GM23338 (cell line): ENCODE data around the gene DPP3. TPM values are rescaled to one million over a fixed set of nuclear protein-coding genes. Genes with fewer than 3 reads are reported as not detected.

Source experiments
- ATAC-seq: fragments of 200-7000 bp; cut with Tn5 transposase; 3 replicates; pipeline ENCODE4 v1.9.1; 2020
- DNase-seq: peaks from one replicate; pipeline ENCODE4 v3.0.0-alpha.2; 2015; ENCODE audit warnings: low spot score
- H2AFZ ChIP-seq: fragments of 200-600 bp; sonication (generic); 2 replicates; pipeline ENCODE4 v1.8.0; 2016; ENCODE audit warnings: antibody characterized with exemption, mild to moderate bottlenecking, moderate library complexity
- H3F3A ChIP-seq: fragments of 200-600 bp; sonication (generic); replicated peaks from 2 replicates; pipeline ENCODE4 v1.8.0; 2017; ENCODE audit warnings: antibody characterized with exemption, mixed run types, low read depth
- H3K27ac ChIP-seq: fragments of 200-600 bp; sonication (generic); 2 replicates; pipeline ENCODE4 v1.6.1; 2016; ENCODE audit warnings: low read depth
- H3K27me3 ChIP-seq: fragments of 200-600 bp; sonication (generic); 2 replicates; pipeline ENCODE4 v1.8.0; 2016; ENCODE audit warnings: mild to moderate bottlenecking, mixed run types, moderate library complexity; ENCODE audit not compliant: insufficient read depth
- H3K36me3 ChIP-seq: fragments of 200-600 bp; sonication (generic); 2 replicates; pipeline ENCODE4 v1.8.0; 2016; ENCODE audit warnings: mild to moderate bottlenecking; ENCODE audit not compliant: insufficient read depth
- H3K4me1 ChIP-seq: fragments of 200-600 bp; sonication (generic); 2 replicates; pipeline ENCODE4 v1.8.0; 2016; ENCODE audit warnings: mild to moderate bottlenecking, moderate library complexity; ENCODE audit not compliant: insufficient read depth
- H3K4me2 ChIP-seq: fragments of 200-600 bp; sonication (generic); 2 replicates; pipeline ENCODE4 v1.7.1; 2017; ENCODE audit warnings: mixed run types
- H3K4me3 ChIP-seq: fragments of 200-600 bp; sonication (generic); 2 replicates; pipeline ENCODE4 v1.6.1; 2016; ENCODE audit warnings: mixed run types
- H3K79me2 ChIP-seq: fragments of 200-600 bp; sonication (generic); replicated peaks from 2 replicates; pipeline ENCODE4 v1.8.0; 2017; ENCODE audit warnings: mild to moderate bottlenecking; ENCODE audit not compliant: insufficient read depth
- H3K9me2 ChIP-seq: fragments of 200-600 bp; sonication (generic); 2 replicates; pipeline ENCODE4 v1.8.0; 2017; ENCODE audit not compliant: insufficient read depth
- H4K20me1 ChIP-seq: fragments of 200-600 bp; sonication (generic); replicated peaks from 2 replicates; pipeline ENCODE4 v1.8.0; 2017; ENCODE audit warnings: mild to moderate bottlenecking; ENCODE audit not compliant: insufficient read depth
- H3K27ac Mint-ChIP-seq: 2 replicates; pipeline ENCODE4 v1.8.0; 2020; ENCODE audit warnings: inconsistent platforms, mild to moderate bottlenecking, moderate library complexity, mixed read lengths
- H3K27me3 Mint-ChIP-seq: 3 replicates; pipeline ENCODE4 v1.8.0; 2022; ENCODE audit warnings: low read depth, mild to moderate bottlenecking, moderate library complexity, mixed read lengths, inconsistent platforms; ENCODE audit not compliant: insufficient read depth, poor library complexity
- H3K36me3 Mint-ChIP-seq: 3 replicates; pipeline ENCODE4 v1.8.0; 2021; ENCODE audit warnings: low read depth, mild to moderate bottlenecking, inconsistent platforms, moderate library complexity, mixed read lengths
- H3K4me1 Mint-ChIP-seq: 3 replicates; pipeline ENCODE4 v1.8.0; 2020; ENCODE audit warnings: mild to moderate bottlenecking, inconsistent platforms, mixed read lengths
- H3K4me3 Mint-ChIP-seq: 3 replicates; pipeline ENCODE4 v1.8.0; 2021; ENCODE audit warnings: moderate library complexity, mild to moderate bottlenecking, inconsistent platforms, mixed read lengths
- H3K9me3 Mint-ChIP-seq: 3 replicates; pipeline ENCODE4 v1.8.0; 2020; ENCODE audit warnings: moderate library complexity, mild to moderate bottlenecking, inconsistent platforms, mixed read lengths
- CREB1 ChIP-seq: fragments of 250-450 bp; sonication (Bioruptor Pico); IDR thresholded peaks from 2 replicates; pipeline ENCODE4 v1.5.0; 2020; ENCODE audit warnings: low read depth, mild to moderate bottlenecking, moderate library complexity
- EZH2 ChIP-seq: fragments of 200-600 bp; sonication (generic); IDR thresholded peaks from one replicate; pipeline ENCODE4 v1.8.0; 2017; ENCODE audit warnings: antibody characterized with exemption, mild to moderate bottlenecking, low read depth; ENCODE audit not compliant: unreplicated experiment
- NANOG ChIP-seq: IDR thresholded peaks from 2 replicates; pipeline ENCODE4 v1.6.1; 2016; ENCODE audit warnings: antibody characterized with exemption, borderline replicate concordance
- POLR2AphosphoS5 ChIP-seq: IDR thresholded peaks from 2 replicates; pipeline ENCODE4 v1.6.1; 2016; ENCODE audit warnings: antibody characterized with exemption, low read depth
- ZNF331 ChIP-seq: fragments of 250-450 bp; sonication (Bioruptor Pico); IDR thresholded peaks from 2 replicates; pipeline ENCODE4 v1.5.0; 2020; ENCODE audit warnings: low read depth, mild to moderate bottlenecking, moderate library complexity
- polyA plus RNA-seq: library from polyadenylated mRNA; unstranded; fragments of >200 nt; fragmentation: Nextera tagmentation; extraction: Ambion mirVana; gene quantifications from 2 replicates; pipeline ENCODE4 v1.2.1, GENCODE V29; 2016
- total RNA-seq: library from RNA; depleted of rRNA; stranded (reverse); fragments of >200 nt; shearing (Covaris generic); gene quantifications from 2 replicates; pipeline ENCODE4 v1.2.3, GENCODE V29; 2014
- TF ChIP-seq, protein P1 (sequence below): IDR thresholded peaks from one replicate; pipeline ENCODE4 v1.6.1; 2018; ENCODE audit warnings: antibody characterized with exemption; ENCODE audit not compliant: unreplicated experiment
- TF ChIP-seq, protein P2 (sequence below), 2 experiments: fragments of 200-600 bp in 1 of 2; sonication (generic) in 1 of 2; conservative IDR thresholded peaks; 2 replicates each; pipeline versions ENCODE4 v1.5.1 to v1.6.1; 2016 to 2017; ENCODE audit warnings: antibody characterized with exemption in 2 of 2, low read depth in 2 of 2, mild to moderate bottlenecking in 2 of 2, moderate library complexity in 1 of 2
- TF ChIP-seq, protein P3 (sequence below): IDR thresholded peaks from 2 replicates; pipeline ENCODE4 v1.6.1; 2016; ENCODE audit warnings: antibody characterized with exemption

Gene DPP3
- total and polyA plus RNA-seq, 2 experiments from 2014 or later, result 22.7 to 85.9 TPM

DNA sequence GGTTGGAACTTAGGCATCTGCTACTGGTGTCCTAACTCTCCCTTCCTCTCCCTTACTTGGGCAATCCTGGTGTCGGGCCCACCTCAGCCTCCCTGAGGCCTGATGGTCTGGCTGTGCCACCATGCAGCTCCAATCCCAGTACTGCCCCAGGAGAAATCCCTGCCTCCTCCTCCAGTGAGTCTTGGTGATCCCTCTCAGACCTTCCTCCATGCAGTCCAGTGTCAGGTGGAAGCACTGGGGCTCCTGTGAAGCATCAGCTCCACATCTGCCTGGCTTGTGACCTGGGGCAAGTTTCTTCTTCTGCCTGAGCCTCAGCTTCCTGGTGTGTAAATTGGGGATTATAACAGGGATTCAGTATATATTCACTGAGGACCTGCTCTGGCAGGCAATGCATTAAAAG, 15.3 kb upstream of the DPP3 start:
- no peak for DNase-seq

More for the DNA sequence above, 15.3 kb upstream of the DPP3 start:
- peaks cover 31% of the 10 kb centered on the region for H3K9me3 Mint-ChIP-seq
- Histone ChIP-seq H3K4me3 (peak overlapping the region; percentile 81; the same call in 1 of the 2 replicates), H3K4me1 (peaks cover 31% of the 10 kb centered on the region), H3K4me2 (peak overlapping the region; percentile 86), H2AFZ (peak overlapping the region; percentile 75), H3K27me3 (no peaks in the 10 kb centered on the region), H3K9me2 (no peaks in the 10 kb centered on the region), H3K79me2 (no peaks in the 10 kb centered on the region), H3K27ac (no peak overlapping the region), H4K20me1 (no peaks in the 10 kb centered on the region; the same call in none of the 2 replicates), H3K36me3 (no peaks in the 10 kb centered on the region), H3F3A (peaks cover 10% of the 10 kb centered on the region; the same call in 1 of the 2 replicates)
- H3K4me1 Mint-ChIP-seq, result peaks cover 31% of the 10 kb centered on the region
- peak overlapping the region; percentile 91 for H3K4me3 Mint-ChIP-seq
- no peak overlapping the region for H3K27ac Mint-ChIP-seq
- H3K36me3 Mint-ChIP-seq, result peaks cover 25% of the 10 kb centered on the region
- peaks cover 8% of the 10 kb centered on the region for H3K27me3 Mint-ChIP-seq
- no peak for TF ChIP-seq POLR2AphosphoS5
- TF ChIP-seq, protein P1, sequence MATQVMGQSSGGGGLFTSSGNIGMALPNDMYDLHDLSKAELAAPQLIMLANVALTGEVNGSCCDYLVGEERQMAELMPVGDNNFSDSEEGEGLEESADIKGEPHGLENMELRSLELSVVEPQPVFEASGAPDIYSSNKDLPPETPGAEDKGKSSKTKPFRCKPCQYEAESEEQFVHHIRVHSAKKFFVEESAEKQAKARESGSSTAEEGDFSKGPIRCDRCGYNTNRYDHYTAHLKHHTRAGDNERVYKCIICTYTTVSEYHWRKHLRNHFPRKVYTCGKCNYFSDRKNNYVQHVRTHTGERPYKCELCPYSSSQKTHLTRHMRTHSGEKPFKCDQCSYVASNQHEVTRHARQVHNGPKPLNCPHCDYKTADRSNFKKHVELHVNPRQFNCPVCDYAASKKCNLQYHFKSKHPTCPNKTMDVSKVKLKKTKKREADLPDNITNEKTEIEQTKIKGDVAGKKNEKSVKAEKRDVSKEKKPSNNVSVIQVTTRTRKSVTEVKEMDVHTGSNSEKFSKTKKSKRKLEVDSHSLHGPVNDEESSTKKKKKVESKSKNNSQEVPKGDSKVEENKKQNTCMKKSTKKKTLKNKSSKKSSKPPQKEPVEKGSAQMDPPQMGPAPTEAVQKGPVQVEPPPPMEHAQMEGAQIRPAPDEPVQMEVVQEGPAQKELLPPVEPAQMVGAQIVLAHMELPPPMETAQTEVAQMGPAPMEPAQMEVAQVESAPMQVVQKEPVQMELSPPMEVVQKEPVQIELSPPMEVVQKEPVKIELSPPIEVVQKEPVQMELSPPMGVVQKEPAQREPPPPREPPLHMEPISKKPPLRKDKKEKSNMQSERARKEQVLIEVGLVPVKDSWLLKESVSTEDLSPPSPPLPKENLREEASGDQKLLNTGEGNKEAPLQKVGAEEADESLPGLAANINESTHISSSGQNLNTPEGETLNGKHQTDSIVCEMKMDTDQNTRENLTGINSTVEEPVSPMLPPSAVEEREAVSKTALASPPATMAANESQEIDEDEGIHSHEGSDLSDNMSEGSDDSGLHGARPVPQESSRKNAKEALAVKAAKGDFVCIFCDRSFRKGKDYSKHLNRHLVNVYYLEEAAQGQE, result no peak
- no peak for TF ChIP-seq EZH2
- TF ChIP-seq NANOG, result no peak
- TF ChIP-seq CREB1 (CRISPR knock-in tag), result no peak
- TF ChIP-seq, protein P2, sequence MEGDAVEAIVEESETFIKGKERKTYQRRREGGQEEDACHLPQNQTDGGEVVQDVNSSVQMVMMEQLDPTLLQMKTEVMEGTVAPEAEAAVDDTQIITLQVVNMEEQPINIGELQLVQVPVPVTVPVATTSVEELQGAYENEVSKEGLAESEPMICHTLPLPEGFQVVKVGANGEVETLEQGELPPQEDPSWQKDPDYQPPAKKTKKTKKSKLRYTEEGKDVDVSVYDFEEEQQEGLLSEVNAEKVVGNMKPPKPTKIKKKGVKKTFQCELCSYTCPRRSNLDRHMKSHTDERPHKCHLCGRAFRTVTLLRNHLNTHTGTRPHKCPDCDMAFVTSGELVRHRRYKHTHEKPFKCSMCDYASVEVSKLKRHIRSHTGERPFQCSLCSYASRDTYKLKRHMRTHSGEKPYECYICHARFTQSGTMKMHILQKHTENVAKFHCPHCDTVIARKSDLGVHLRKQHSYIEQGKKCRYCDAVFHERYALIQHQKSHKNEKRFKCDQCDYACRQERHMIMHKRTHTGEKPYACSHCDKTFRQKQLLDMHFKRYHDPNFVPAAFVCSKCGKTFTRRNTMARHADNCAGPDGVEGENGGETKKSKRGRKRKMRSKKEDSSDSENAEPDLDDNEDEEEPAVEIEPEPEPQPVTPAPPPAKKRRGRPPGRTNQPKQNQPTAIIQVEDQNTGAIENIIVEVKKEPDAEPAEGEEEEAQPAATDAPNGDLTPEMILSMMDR (conservative IDR thresholded peaks at IDR 0.05; ENCODE audit: low read depth in 2 of 2), result no peak
- TF ChIP-seq ZNF331 (CRISPR knock-in tag), result no peak
- TF ChIP-seq, protein P3, sequence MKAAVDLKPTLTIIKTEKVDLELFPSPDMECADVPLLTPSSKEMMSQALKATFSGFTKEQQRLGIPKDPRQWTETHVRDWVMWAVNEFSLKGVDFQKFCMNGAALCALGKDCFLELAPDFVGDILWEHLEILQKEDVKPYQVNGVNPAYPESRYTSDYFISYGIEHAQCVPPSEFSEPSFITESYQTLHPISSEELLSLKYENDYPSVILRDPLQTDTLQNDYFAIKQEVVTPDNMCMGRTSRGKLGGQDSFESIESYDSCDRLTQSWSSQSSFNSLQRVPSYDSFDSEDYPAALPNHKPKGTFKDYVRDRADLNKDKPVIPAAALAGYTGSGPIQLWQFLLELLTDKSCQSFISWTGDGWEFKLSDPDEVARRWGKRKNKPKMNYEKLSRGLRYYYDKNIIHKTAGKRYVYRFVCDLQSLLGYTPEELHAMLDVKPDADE, result no peak
- ATAC-seq, result no peak
